ENCODE data around the gene CCM2. TPM values are rescaled to one million over a fixed set of nuclear protein-coding genes. Genes with fewer than 3 reads are reported as not detected.

Gene CCM2
- total RNA-seq, 1 donor from 2014 or later, result 67.9 TPM

DNA sequence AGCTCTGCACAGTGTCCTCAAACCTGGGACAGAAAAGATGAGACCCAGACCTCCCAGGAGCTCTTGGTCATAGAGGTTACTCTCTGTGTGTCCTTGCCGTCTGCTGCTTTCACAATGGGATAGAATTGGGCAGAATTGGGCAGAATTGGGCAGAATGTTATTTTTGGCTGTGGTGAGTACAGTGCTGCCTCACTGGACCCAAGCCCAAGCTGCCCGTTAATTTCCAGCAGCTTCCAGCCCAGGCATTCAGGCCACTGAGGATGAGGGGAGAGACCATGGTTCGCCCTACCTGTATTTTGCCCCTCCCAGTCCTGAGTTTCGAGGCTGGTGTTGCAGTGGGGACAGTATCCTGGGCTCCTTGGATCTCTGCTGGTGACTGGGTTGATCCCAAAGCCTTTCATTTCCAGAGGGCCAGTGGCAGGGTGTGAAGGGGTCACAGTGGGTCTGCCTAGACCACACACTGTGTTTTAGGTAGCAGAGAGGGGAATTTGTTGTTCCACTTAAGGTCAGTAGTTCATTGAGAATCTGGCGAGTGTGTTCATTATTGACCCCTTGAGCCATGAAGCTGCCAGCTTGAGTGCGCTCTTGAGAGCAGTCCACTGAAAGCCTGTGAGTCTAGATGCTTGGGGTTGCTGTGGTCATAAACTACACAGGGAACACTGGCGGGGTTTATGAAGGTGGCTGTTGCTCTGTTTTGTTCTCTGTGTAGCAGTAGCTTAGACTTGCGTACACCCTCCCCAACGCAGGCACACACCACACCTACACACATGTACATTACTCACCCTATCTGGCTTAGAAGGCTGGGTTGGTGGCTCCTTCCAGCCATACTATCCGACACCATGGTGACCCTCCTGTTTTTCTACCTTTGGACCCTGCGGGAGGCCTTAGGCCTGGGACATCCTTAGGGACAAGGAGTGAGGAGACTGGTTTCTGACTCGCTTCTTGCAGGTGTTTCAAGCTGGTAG, 65.3 kb downstream of the CCM2 start:
- DNase-seq (ENCODE audit: low read depth in 2 of 2), result no peak

DNA sequence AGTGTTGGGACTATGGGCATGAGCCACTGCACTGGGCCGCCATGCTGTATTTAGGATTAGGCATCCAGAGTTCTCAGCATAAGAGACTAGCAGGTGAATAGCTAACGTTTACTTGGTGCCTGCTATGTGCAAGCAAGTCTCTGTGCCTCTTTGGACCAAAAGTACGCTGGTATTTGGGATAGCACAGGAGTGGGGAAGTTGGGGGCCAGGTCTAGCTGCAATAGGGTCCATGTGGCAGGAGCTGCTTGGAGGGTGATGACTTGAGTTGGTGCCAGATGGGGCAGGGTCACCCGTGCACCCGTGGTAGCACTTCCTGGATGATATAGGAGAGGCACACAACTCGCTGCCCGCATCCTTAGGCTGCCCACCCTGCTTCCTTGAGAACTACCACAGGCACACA, 66.4 kb downstream of the CCM2 start:
- no peak for DNase-seq (ENCODE audit: low read depth in 2 of 2)

DNA sequence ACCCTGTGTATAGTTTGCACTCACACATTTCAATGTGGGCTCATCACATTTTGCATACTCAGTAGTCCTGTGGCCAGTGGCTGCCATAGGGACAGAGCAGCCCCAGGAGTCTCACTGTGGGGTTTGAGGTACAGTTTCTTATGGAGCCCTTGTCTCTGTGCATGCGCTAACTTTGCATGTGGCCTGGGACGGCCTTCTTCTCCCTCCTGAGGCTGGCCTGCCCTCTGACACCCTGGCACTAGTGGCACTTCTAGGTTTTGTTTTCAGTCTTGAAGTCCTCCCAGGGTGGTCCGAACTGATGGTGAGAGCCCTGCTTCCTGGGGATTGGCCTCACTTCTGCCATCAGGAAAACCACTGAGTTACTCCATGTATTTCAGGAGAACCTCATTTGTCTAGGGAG, 67.6 kb downstream of the CCM2 start:
- no peak for DNase-seq (ENCODE audit: low read depth in 2 of 2)

DNA sequence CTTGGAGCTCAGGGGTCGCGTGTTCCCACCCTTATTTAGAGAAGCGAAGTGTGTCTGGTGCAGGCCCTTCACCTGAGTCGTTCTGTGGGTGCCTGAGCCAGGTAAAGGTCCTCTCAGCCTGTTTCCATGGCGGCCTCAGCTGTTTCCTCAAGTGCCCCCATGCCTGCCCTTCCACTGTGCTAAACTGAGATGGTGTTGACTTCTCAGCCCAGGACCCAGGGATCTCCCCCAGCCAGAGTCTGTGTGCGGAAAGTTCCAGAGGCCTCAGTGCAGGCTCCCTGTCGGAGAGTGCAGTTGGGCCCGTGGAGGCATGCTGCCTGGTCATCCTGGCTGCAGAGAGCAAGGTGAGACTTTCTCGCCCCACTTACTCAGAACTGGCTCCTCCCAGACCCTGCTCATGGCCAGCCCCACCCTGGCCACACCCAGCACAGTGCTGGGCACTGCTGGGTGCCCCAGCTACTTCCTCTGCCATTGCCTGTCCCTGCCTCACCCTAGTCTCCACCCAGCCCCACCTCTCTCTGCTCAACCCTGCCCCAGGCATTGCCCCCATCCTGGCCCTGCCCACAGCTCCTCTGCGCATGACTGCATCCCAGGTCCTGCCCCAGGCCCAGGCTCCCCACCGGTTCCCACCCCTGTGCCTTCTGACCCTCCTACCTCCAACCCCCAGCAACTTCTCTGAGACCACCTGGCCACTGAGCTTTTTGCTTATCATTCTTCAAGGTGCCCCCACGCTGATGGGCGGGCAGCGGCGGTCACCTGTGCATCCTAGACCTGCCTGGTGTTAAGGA, 68.4 kb downstream of the CCM2 start:
- DNase-seq (ENCODE audit: low read depth in 2 of 2), result no peak

GRCh38 chr7:45069444-45070253, 69.6 kb downstream of the CCM2 start:
- DNase-seq (ENCODE audit: low read depth in 2 of 2), result no peak

DNA sequence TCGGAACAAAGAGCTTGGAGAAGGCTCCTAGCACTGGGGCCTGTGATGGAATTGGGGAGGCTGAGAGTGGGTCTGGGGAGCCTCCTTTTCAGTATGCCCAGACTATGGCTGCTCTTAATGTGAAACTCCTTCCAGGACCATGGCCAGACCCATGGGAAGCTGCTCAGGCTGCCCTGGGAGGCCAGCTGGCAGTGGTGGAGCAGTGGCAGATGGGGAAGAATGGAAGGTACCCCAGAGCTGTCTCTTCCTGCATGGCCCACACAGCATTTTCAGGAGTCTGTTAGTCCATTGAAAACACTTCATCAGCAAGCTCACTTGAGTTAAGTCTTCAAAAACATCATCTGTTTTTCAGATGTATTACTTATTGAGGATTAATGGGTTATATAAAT, 70.2 kb downstream of the CCM2 start:
- no peak for DNase-seq (ENCODE audit: low read depth in 2 of 2)

- no peak for DNase-seq (ENCODE audit: low read depth in 2 of 2)
These were observed 71.5 kb downstream of the CCM2 start for GRCh38 chr7:45071528-45071927.

- no peak for DNase-seq (ENCODE audit: low read depth in 2 of 2)
These were observed 72.4 kb downstream of the CCM2 start for GRCh38 chr7:45072131-45073030.

DNA sequence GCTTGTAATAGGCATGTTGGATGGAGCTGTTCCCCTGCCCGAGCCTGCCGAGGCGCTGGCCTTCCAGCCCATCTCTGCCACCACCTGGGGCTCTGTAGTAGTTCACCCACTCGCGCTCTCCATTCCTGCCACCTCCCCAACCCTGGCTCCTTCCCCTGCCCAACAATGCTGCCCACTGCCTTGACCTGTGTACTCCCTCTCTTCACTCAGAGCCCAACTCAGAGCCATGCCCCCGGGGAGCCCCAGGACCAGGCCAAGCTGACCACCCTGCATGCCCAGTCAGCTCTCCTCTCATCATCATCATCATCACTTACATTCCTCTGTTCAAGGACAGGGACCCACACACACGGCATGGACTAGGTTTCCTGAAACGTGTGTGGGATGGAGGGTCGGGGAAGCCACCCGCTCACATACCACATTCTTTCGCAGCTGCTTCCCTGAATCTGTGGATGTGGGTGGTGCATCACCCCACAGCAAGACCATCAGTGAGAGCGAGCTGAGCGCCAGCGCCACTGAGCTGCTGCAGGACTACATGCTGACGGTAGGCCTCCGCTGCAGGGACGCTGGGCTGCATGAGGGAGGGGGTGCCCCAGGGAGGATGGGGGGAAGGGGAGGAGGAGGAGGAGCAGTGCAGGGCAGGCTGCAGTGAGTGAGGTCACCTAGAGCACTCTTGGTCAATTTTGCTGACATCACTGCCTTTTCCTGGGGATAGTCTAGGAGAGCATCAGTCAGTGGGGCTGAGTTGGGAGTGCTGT, 73.2 kb downstream of the CCM2 start:
- no peak for DNase-seq (ENCODE audit: low read depth in 2 of 2)

DNA sequence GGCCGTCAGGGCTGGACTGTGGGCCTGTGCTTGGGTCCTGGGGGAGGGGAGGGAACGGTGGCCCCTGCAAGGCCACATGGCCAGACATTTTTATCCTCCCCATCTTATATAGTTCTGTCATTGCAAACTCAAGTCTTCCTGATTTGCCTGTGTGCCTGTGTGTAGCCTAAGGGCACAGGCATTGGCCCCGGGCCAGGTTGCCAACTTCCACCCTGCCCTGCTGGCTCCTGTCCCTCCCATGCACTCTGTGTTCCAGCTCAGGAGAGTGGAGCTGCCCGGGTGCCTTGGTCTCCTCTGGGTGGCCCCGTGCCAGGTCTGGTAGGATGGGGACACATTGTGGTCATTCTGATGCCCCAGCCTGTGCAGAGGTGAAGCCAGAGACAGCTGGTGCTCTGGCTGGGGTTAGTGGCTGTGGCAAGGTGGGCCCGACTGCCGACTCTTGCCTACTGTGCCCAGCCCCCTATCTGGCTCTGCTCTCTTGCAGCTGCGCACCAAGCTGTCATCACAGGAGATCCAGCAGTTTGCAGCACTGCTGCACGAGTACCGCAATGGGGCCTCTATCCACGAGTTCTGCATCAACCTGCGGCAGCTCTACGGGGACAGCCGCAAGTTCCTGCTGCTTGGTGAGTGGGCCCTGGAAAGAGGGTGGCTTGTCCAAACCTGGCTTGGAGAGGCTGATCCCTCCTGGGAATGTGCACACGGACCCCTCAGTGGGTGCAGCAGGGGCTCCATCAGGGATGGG, 74.0 kb downstream of the CCM2 start:
- no peak for DNase-seq (ENCODE audit: low read depth in 2 of 2)

DNA sequence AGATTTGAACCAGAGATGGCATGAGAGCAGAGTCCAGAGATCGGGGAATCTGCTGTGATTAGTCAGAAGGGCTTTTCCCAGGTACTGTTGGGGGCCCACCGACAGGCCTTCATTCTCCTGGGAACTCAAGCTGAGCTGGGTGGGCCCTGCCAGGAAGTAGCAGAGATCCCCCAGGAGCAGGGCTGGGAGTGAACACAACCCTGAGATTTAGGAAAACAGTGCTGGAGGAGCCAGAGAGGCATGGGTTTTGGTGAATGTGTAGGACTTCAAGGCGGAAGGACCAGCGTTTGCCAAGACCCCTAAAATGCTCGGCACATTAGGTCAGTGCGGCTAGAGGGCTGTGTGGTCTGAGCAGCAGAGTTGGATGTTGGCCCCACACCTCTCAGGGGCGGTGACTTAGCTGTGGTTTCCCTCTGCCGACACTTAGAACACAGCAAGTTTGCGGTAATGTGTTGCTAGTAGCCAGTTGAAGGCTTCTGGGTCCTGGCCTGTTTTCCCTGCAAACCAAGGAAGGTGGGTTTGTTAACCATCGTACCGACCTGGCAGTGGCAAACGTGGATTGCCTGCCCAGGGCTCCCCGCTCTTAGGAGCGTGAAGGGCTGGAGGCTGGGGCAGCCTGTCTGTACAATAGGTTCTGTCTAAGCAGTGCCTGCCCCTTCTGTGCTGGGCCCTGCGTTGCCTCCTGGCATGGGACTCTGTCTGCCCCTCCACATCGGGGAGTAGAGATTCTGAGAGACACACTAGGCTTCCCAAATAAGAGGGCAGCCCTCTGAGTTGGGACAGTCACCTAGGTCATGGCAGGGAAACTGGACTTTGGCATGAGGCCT, 74.7 kb downstream of the CCM2 start:
- DNase-seq (ENCODE audit: low read depth in 2 of 2), result no peak

- DNase-seq (ENCODE audit: low read depth in 2 of 2), result no peak
These were observed 75.3 kb downstream of the CCM2 start for GRCh38 chr7:45075355-45075644.

DNA sequence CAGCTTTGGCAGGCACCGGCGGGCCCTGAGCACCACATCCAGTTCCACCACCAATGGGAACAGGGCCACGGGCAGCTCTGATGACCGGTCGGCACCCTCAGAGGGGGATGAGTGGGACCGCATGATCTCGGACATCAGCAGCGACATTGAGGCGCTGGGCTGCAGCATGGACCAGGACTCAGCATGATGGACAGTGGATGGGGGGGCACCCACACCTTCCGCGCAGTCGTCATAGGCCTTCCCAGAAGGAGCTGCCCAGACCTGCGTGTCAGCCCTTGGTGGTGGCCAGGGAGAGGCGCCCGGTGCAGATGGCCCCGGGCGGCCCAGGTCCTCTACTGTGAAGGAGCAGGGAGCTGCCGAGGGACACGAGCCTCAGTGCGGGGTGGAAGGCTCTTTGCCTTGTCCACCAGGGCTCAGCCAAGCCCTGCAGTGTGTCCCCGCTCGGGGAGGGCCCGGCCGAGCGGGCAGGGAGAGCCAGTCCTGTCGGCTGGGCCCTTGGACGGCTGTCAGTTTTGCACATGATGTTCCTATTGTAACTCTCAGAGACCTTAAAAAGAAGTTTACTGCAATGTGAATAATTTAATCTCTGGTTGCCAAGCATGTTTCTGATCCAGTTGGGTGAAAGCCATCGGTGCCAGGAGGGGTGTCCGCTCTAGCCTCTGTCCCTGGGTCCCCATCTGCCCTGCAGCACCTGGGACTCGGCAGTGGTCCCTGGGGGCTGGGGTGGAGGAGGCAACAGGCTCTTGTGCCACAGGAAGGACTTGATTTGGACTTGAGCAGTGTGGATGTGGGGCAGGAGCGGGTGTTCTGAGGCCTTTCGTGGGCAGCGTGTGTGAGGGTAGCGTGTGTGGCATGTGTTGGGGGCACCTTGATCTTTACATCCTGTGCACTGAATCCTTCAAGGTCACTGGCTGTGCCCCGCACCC, 76.1 kb downstream of the CCM2 start:
- no peak for DNase-seq (ENCODE audit: low read depth in 2 of 2)

- DNase-seq (ENCODE audit: low read depth in 2 of 2), result no peak
These were observed 76.9 kb downstream of the CCM2 start for GRCh38 chr7:45076946-45077345.

GRCh38 chr7:45077579-45077978, 77.6 kb downstream of the CCM2 start:
- no peak for DNase-seq (ENCODE audit: low read depth in 2 of 2)

DNA sequence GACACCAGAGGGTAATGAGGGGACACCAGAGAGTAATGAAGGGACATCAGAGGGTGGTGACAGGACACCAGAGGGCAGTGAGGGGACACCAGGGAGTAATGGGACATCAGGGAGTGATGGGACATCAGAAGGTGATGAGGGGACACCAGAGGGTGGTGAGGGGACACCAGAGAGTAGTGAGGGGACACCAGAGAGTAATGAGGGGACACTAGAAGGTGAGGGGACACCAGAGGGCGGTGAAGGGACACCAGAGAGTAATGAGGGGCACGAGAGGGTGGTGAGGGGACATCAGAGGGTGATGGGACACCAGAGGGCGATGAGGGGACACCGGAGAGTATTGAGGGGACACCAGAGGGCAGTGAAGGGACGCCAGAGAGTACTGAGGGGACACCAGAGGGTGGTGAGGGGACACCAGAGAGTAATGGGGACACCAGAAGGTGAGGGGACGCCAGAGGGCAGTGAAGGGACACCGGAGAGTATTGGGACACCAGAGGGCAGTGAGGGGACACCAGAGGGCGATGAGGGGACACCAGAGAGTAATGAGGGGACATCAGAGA, 78.2 kb downstream of the CCM2 start:
- no peak for DNase-seq (ENCODE audit: low read depth in 2 of 2)

- no peak for DNase-seq (ENCODE audit: low read depth in 2 of 2)
These were observed 80.4 kb downstream of the CCM2 start for GRCh38 chr7:45080265-45080957.
